CD14-positive monocyte (primary cell): Measurements from ENCODE around the gene PDE4B. TPM values are rescaled to one million over a fixed set of nuclear protein-coding genes. Genes with fewer than 3 reads are reported as not detected.

ENCODE experiments used
- DNase-seq, 3 donors: peaks; one replicate each; pipeline ENCODE4 v3.0.0-alpha.2; 2011 to 2022
- H2AFZ ChIP-seq: 2 replicates; pipeline ENCODE4 v1.6.0; 2012; ENCODE audit warnings: mild to moderate bottlenecking, low read depth, low read length, inconsistent platforms; ENCODE audit not compliant: insufficient read depth, poor library complexity, severe bottlenecking
- H3K27ac ChIP-seq, 2 donors: 1 replicate in 1 of 2; 2 replicates in 1 of 2; pipeline ENCODE4 v1.5.1; 2012 to 2013; ENCODE audit warnings: low read length in 2 of 2, control low read depth in 1 of 2, inconsistent platforms in 1 of 2, low read depth in 1 of 2, mild to moderate bottlenecking in 1 of 2
- H3K27me3 ChIP-seq, 2 donors: one replicate each; pipeline versions ENCODE4 v1.6.0 to v1.6.1; 2011 to 2013; ENCODE audit warnings: low read length in 2 of 2; ENCODE audit not compliant: control insufficient read depth in 2 of 2, insufficient read depth in 2 of 2
- H3K36me3 ChIP-seq, 2 donors: replicated peaks in 1 of 2; 1 replicate in 1 of 2; 2 replicates in 1 of 2; pipeline versions ENCODE4 v1.5.1 to v1.6.1; 2012 to 2013; ENCODE audit warnings: low read length in 2 of 2, control low read depth in 1 of 2, inconsistent platforms in 1 of 2, mild to moderate bottlenecking in 1 of 2; ENCODE audit not compliant: insufficient read depth in 2 of 2, control insufficient read depth in 1 of 2
- H3K4me1 ChIP-seq, 2 donors: 1 replicate in 1 of 2; 2 replicates in 1 of 2; pipeline versions ENCODE4 v1.5.1 to v1.6.1; 2012 to 2013; ENCODE audit warnings: low read length in 2 of 2, control low read depth in 1 of 2, inconsistent platforms in 1 of 2, mild to moderate bottlenecking in 1 of 2, moderate library complexity in 1 of 2; ENCODE audit not compliant: insufficient read depth in 2 of 2, control insufficient read depth in 1 of 2
- H3K4me2 ChIP-seq: replicated peaks from 2 replicates; pipeline ENCODE3; 2012; ENCODE audit warnings: low read length, moderate library complexity, mild to moderate bottlenecking; ENCODE audit not compliant: poor library complexity, severe bottlenecking; ENCODE audit errors: extremely low read depth
- H3K4me3 ChIP-seq, 3 experiments: fragments of 200-600 bp in 1 of 3; sonication (generic) in 1 of 3; replicated peaks in 1 of 3; 1 replicate in 2 of 3; 2 replicates in 1 of 3; pipeline ENCODE4 v1.5.1; 2011 to 2013; ENCODE audit warnings: low read length in 3 of 3, mild to moderate bottlenecking in 3 of 3, control low read depth in 2 of 3, low read depth in 2 of 3, inconsistent platforms in 1 of 3, moderate library complexity in 1 of 3
- H3K79me2 ChIP-seq: 2 replicates; pipeline ENCODE4 v1.6.0; 2012; ENCODE audit warnings: mild to moderate bottlenecking, control low read depth, inconsistent platforms, low read length, moderate library complexity; ENCODE audit not compliant: insufficient read depth
- H3K9ac ChIP-seq: 2 replicates; pipeline ENCODE4 v1.6.0; 2017; ENCODE audit warnings: low read length, mild to moderate bottlenecking; ENCODE audit not compliant: insufficient read depth, poor library complexity, severe bottlenecking
- H3K9me3 ChIP-seq, 2 donors: replicated peaks in 1 of 2; 1 replicate in 1 of 2; 2 replicates in 1 of 2; pipeline versions ENCODE4 v1.5.1 to v1.6.1; 2012 to 2013; ENCODE audit warnings: low read length in 2 of 2, control low read depth in 1 of 2; ENCODE audit not compliant: control insufficient read depth in 1 of 2, insufficient read depth in 1 of 2
- H4K20me1 ChIP-seq: 2 replicates; pipeline ENCODE4 v1.6.0; 2012; ENCODE audit warnings: mild to moderate bottlenecking, low read length, control low read depth, moderate library complexity; ENCODE audit not compliant: insufficient read depth
- H3K27ac Mint-ChIP-seq, 7 donors: one replicate each; pipeline ENCODE4 v1.8.0; 2020; ENCODE audit warnings: mild to moderate bottlenecking in 7 of 7, mixed read lengths in 7 of 7, moderate library complexity in 6 of 7, inconsistent platforms in 2 of 7
- H3K27me3 Mint-ChIP-seq, 3 donors: one replicate each; pipeline ENCODE4 v1.8.0; 2021 to 2022; ENCODE audit warnings: low read depth in 3 of 3, mild to moderate bottlenecking in 3 of 3, mixed read lengths in 3 of 3, moderate library complexity in 3 of 3, inconsistent platforms in 1 of 3
- H3K36me3 Mint-ChIP-seq, 2 donors: one replicate each; pipeline ENCODE4 v1.8.0; 2020; ENCODE audit warnings: mixed read lengths in 2 of 2, inconsistent platforms in 1 of 2, mild to moderate bottlenecking in 1 of 2
- H3K4me1 Mint-ChIP-seq: one replicate; pipeline ENCODE4 v1.8.0; 2020; ENCODE audit warnings: mild to moderate bottlenecking, mixed read lengths
- H3K4me3 Mint-ChIP-seq, 2 donors: one replicate each; pipeline ENCODE4 v1.8.0; 2020; ENCODE audit warnings: mild to moderate bottlenecking in 2 of 2, mixed read lengths in 2 of 2, moderate library complexity in 1 of 2
- H3K9me3 Mint-ChIP-seq, 7 donors: one replicate each; pipeline ENCODE4 v1.8.0; 2020 to 2022; ENCODE audit warnings: mixed read lengths in 7 of 7, mild to moderate bottlenecking in 6 of 7, moderate library complexity in 6 of 7, inconsistent platforms in 2 of 7
- WGBS: methylation state at CpG from one replicate; pipeline ENCODE4 v1.1.5; 2013; ENCODE audit warnings: missing lambda C conversion rate; ENCODE audit not compliant: insufficient coverage; 5-methylcytosine and 5-hydroxymethylcytosine counted together
- intact Hi-C, 2 donors: fragments of 100-400 bp; cut with micrococcal nuclease; formaldehyde crosslinking; loops; one replicate each; pipeline versions ENCODE4 v1.15.0 to v1.15.1; 2023
- polyA plus RNA-seq, 3 donors: library from polyadenylated mRNA; depleted of rRNA in 1 of 3; unstranded in 2 of 3; stranded (reverse) in 1 of 3; fragments of 300-500 nt in 2 of 3; fragments of >200 nt in 1 of 3; fragmentation: Illumina TruSeq in 2 of 3; gene quantifications; 1 replicate in 2 of 3; 2 replicates in 1 of 3; pipeline ENCODE4 v1.2.3, GENCODE V29; 2012 to 2021
- TF ChIP-seq, protein P1 (sequence below): fragments of 200-600 bp; IDR thresholded peaks from one replicate; pipeline ENCODE4 v1.8.0; 2022; ENCODE audit warnings: antibody characterized with exemption, mild to moderate bottlenecking

The PDE4B gene
- polyA plus RNA-seq, 3 donors, result 17.2 to 52.8 (median 25.2) TPM

GRCh38 chr1:65991694-65992093, 199.0 kb downstream of the PDE4B start:
- Mint-ChIP-seq H3K9me3 (peaks cover 0 to 3% (median 0%) of the 10 kb centered on the region in 7 donors), H3K27ac (no peak overlapping the region), H3K27me3 (peaks cover 0 to 2% (median 1%) of the 10 kb centered on the region in 3 donors), H3K4me3 (no peak overlapping the region), H3K36me3 (no peaks in the 10 kb centered on the region), H3K4me1 (no peaks in the 10 kb centered on the region)
- TF ChIP-seq, protein P1, sequence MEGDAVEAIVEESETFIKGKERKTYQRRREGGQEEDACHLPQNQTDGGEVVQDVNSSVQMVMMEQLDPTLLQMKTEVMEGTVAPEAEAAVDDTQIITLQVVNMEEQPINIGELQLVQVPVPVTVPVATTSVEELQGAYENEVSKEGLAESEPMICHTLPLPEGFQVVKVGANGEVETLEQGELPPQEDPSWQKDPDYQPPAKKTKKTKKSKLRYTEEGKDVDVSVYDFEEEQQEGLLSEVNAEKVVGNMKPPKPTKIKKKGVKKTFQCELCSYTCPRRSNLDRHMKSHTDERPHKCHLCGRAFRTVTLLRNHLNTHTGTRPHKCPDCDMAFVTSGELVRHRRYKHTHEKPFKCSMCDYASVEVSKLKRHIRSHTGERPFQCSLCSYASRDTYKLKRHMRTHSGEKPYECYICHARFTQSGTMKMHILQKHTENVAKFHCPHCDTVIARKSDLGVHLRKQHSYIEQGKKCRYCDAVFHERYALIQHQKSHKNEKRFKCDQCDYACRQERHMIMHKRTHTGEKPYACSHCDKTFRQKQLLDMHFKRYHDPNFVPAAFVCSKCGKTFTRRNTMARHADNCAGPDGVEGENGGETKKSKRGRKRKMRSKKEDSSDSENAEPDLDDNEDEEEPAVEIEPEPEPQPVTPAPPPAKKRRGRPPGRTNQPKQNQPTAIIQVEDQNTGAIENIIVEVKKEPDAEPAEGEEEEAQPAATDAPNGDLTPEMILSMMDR, result no peak
- H3K9me3 ChIP-seq, result no peaks in the 10 kb centered on the region
- no peak overlapping the region for H3K9ac ChIP-seq
- no peak overlapping the region for H3K4me3 ChIP-seq
- intact Hi-C loops, result no loop called here
- H4K20me1 ChIP-seq, result no peaks in the 10 kb centered on the region
- DNase-seq, result no peak
- no peak overlapping the region for H3K27ac ChIP-seq
- H2AFZ ChIP-seq, result no peak overlapping the region
- H3K27me3 ChIP-seq, result no peaks in the 10 kb centered on the region
- no peaks in the 10 kb centered on the region for H3K4me1 ChIP-seq
- no peak overlapping the region for H3K4me2 ChIP-seq
- H3K36me3 ChIP-seq, result no peaks in the 10 kb centered on the region
- H3K79me2 ChIP-seq, result no peaks in the 10 kb centered on the region
- WGBS, result no CpG with 5 or more reads among the region's 3 CpGs

GRCh38 chr1:65992165-65992821, 199.6 kb downstream of the PDE4B start:
- Histone ChIP-seq H3K27me3 (no peaks in the 10 kb centered on the region), H3K9me3 (no peaks in the 10 kb centered on the region), H4K20me1 (no peaks in the 10 kb centered on the region), H3K36me3 (no peaks in the 10 kb centered on the region), H3K4me3 (no peak overlapping the region), H2AFZ (no peak overlapping the region), H3K4me2 (no peak overlapping the region), H3K79me2 (no peaks in the 10 kb centered on the region), H3K27ac (no peak overlapping the region), H3K4me1 (no peaks in the 10 kb centered on the region), H3K9ac (no peak overlapping the region)
- TF ChIP-seq, protein P1, result no peak
- H3K27ac Mint-ChIP-seq, result no peak overlapping the region
- H3K4me3 Mint-ChIP-seq, result no peak overlapping the region
- H3K9me3 Mint-ChIP-seq, result peaks cover 0 to 3% (median 0%) of the 10 kb centered on the region in 7 donors
- H3K27me3 Mint-ChIP-seq, result peaks cover 0 to 2% (median 1%) of the 10 kb centered on the region in 3 donors
- H3K4me1 Mint-ChIP-seq, result no peaks in the 10 kb centered on the region
- intact Hi-C loops, result no loop called here
- no peaks in the 10 kb centered on the region for H3K36me3 Mint-ChIP-seq
- DNase-seq, result no peak
- WGBS, result 93% methylated on average over 5 of the region's 6 CpGs
